GM23338 (cell line): ENCODE results near the gene ETV6. TPM values are rescaled to one million over a fixed set of nuclear protein-coding genes. Genes with fewer than 3 reads are reported as not detected.
A peak's percentile ranks its signal among the peaks of the same experiment; 100 is the strongest.

Experiments
- ATAC-seq: fragments of 200-7000 bp; cut with Tn5 transposase; 3 replicates; pipeline ENCODE4 v1.9.1; 2020
- DNase-seq: peaks from one replicate; pipeline ENCODE4 v3.0.0-alpha.2; 2015; ENCODE audit warnings: low spot score
- H2AFZ ChIP-seq: fragments of 200-600 bp; sonication (generic); 2 replicates; pipeline ENCODE4 v1.8.0; 2016; ENCODE audit warnings: antibody characterized with exemption, mild to moderate bottlenecking, moderate library complexity
- H3F3A ChIP-seq: fragments of 200-600 bp; sonication (generic); replicated peaks from 2 replicates; pipeline ENCODE4 v1.8.0; 2017; ENCODE audit warnings: antibody characterized with exemption, mixed run types, low read depth
- H3K27ac ChIP-seq: fragments of 200-600 bp; sonication (generic); 2 replicates; pipeline ENCODE4 v1.6.1; 2016; ENCODE audit warnings: low read depth
- H3K27me3 ChIP-seq: fragments of 200-600 bp; sonication (generic); 2 replicates; pipeline ENCODE4 v1.8.0; 2016; ENCODE audit warnings: mild to moderate bottlenecking, mixed run types, moderate library complexity; ENCODE audit not compliant: insufficient read depth
- H3K36me3 ChIP-seq: fragments of 200-600 bp; sonication (generic); 2 replicates; pipeline ENCODE4 v1.8.0; 2016; ENCODE audit warnings: mild to moderate bottlenecking; ENCODE audit not compliant: insufficient read depth
- H3K4me1 ChIP-seq: fragments of 200-600 bp; sonication (generic); 2 replicates; pipeline ENCODE4 v1.8.0; 2016; ENCODE audit warnings: mild to moderate bottlenecking, moderate library complexity; ENCODE audit not compliant: insufficient read depth
- H3K4me2 ChIP-seq: fragments of 200-600 bp; sonication (generic); 2 replicates; pipeline ENCODE4 v1.7.1; 2017; ENCODE audit warnings: mixed run types
- H3K4me3 ChIP-seq: fragments of 200-600 bp; sonication (generic); 2 replicates; pipeline ENCODE4 v1.6.1; 2016; ENCODE audit warnings: mixed run types
- H3K79me2 ChIP-seq: fragments of 200-600 bp; sonication (generic); replicated peaks from 2 replicates; pipeline ENCODE4 v1.8.0; 2017; ENCODE audit warnings: mild to moderate bottlenecking; ENCODE audit not compliant: insufficient read depth
- H3K9me2 ChIP-seq: fragments of 200-600 bp; sonication (generic); 2 replicates; pipeline ENCODE4 v1.8.0; 2017; ENCODE audit not compliant: insufficient read depth
- H4K20me1 ChIP-seq: fragments of 200-600 bp; sonication (generic); replicated peaks from 2 replicates; pipeline ENCODE4 v1.8.0; 2017; ENCODE audit warnings: mild to moderate bottlenecking; ENCODE audit not compliant: insufficient read depth
- H3K27ac Mint-ChIP-seq: 2 replicates; pipeline ENCODE4 v1.8.0; 2020; ENCODE audit warnings: inconsistent platforms, mild to moderate bottlenecking, moderate library complexity, mixed read lengths
- H3K27me3 Mint-ChIP-seq: 3 replicates; pipeline ENCODE4 v1.8.0; 2022; ENCODE audit warnings: low read depth, mild to moderate bottlenecking, moderate library complexity, mixed read lengths, inconsistent platforms; ENCODE audit not compliant: insufficient read depth, poor library complexity
- H3K36me3 Mint-ChIP-seq: 3 replicates; pipeline ENCODE4 v1.8.0; 2021; ENCODE audit warnings: low read depth, mild to moderate bottlenecking, inconsistent platforms, moderate library complexity, mixed read lengths
- H3K4me1 Mint-ChIP-seq: 3 replicates; pipeline ENCODE4 v1.8.0; 2020; ENCODE audit warnings: mild to moderate bottlenecking, inconsistent platforms, mixed read lengths
- H3K4me3 Mint-ChIP-seq: 3 replicates; pipeline ENCODE4 v1.8.0; 2021; ENCODE audit warnings: moderate library complexity, mild to moderate bottlenecking, inconsistent platforms, mixed read lengths
- H3K9me3 Mint-ChIP-seq: 3 replicates; pipeline ENCODE4 v1.8.0; 2020; ENCODE audit warnings: moderate library complexity, mild to moderate bottlenecking, inconsistent platforms, mixed read lengths
- CREB1 ChIP-seq: fragments of 250-450 bp; sonication (Bioruptor Pico); IDR thresholded peaks from 2 replicates; pipeline ENCODE4 v1.5.0; 2020; ENCODE audit warnings: low read depth, mild to moderate bottlenecking, moderate library complexity
- EZH2 ChIP-seq: fragments of 200-600 bp; sonication (generic); IDR thresholded peaks from one replicate; pipeline ENCODE4 v1.8.0; 2017; ENCODE audit warnings: antibody characterized with exemption, mild to moderate bottlenecking, low read depth; ENCODE audit not compliant: unreplicated experiment
- EZH2phosphoT487 ChIP-seq: fragments of 200-600 bp; sonication (generic); IDR thresholded peaks from one replicate; pipeline ENCODE4 v1.8.1; 2018; ENCODE audit warnings: antibody characterized with exemption; ENCODE audit not compliant: unreplicated experiment
- JUNB ChIP-seq: IDR thresholded peaks from one replicate; pipeline ENCODE4 v1.6.1; 2016; ENCODE audit warnings: antibody characterized with exemption; ENCODE audit not compliant: unreplicated experiment
- NANOG ChIP-seq: IDR thresholded peaks from 2 replicates; pipeline ENCODE4 v1.6.1; 2016; ENCODE audit warnings: antibody characterized with exemption, borderline replicate concordance
- POLR2AphosphoS5 ChIP-seq: IDR thresholded peaks from 2 replicates; pipeline ENCODE4 v1.6.1; 2016; ENCODE audit warnings: antibody characterized with exemption, low read depth
- STAT1 ChIP-seq: IDR thresholded peaks from one replicate; pipeline ENCODE4 v1.6.1; 2016; ENCODE audit warnings: antibody characterized with exemption; ENCODE audit not compliant: unreplicated experiment
- ZNF114 ChIP-seq: fragments of 250-450 bp; sonication (Bioruptor Pico); IDR thresholded peaks from 2 replicates; pipeline ENCODE4 v1.5.0; 2020; ENCODE audit warnings: mild to moderate bottlenecking, moderate library complexity
- ZNF331 ChIP-seq: fragments of 250-450 bp; sonication (Bioruptor Pico); IDR thresholded peaks from 2 replicates; pipeline ENCODE4 v1.5.0; 2020; ENCODE audit warnings: low read depth, mild to moderate bottlenecking, moderate library complexity
- polyA plus RNA-seq: library from polyadenylated mRNA; unstranded; fragments of >200 nt; fragmentation: Nextera tagmentation; extraction: Ambion mirVana; gene quantifications from 2 replicates; pipeline ENCODE4 v1.2.1, GENCODE V29; 2016
- total RNA-seq: library from RNA; depleted of rRNA; stranded (reverse); fragments of >200 nt; shearing (Covaris generic); gene quantifications from 2 replicates; pipeline ENCODE4 v1.2.3, GENCODE V29; 2014
- TF ChIP-seq, protein P1 (sequence below), 2 experiments: fragments of 200-600 bp in 1 of 2; sonication (generic) in 1 of 2; conservative IDR thresholded peaks; 2 replicates each; pipeline versions ENCODE4 v1.5.1 to v1.6.1; 2016 to 2017; ENCODE audit warnings: antibody characterized with exemption in 2 of 2, low read depth in 2 of 2, mild to moderate bottlenecking in 2 of 2, moderate library complexity in 1 of 2
- TF ChIP-seq, protein P2 (sequence below): fragments of 250-450 bp; sonication (Bioruptor Pico); IDR thresholded peaks from 2 replicates; pipeline ENCODE4 v1.5.0; 2020; ENCODE audit warnings: mild to moderate bottlenecking, moderate library complexity
- TF ChIP-seq, protein P3 (sequence below): IDR thresholded peaks from 2 replicates; pipeline ENCODE4 v1.6.1; 2016; ENCODE audit warnings: antibody characterized with exemption
- TF ChIP-seq, protein P4 (sequence below): IDR thresholded peaks from one replicate; pipeline ENCODE4 v1.6.1; 2018; ENCODE audit warnings: antibody characterized with exemption; ENCODE audit not compliant: unreplicated experiment

ETV6 gene
- total and polyA plus RNA-seq, 2 experiments from 2014 or later, result 7.5 to 15.1 TPM

DNA sequence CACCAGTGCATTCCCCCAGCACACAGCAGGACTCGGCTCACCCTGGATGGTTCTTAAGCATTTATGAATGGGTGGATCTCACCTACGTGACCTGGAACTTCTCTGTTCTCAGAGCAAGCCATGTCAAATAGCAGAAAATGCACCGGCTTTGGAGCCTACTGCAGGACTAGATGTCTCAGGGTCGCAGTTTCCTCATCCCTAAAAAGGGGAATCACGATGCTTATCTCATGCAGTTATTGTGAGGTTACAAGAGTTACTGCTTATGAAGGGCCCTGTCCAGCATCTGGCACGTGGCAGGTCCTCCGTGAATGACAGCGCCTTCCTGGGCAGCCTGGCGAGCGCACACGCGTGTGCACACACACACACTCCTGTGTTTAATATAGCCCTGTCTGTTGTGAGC, 128.5 kb downstream of the ETV6 start:
- Histone ChIP-seq H3K4me1 (peaks cover 3% of the 10 kb centered on the region), H3K4me2 (no peak overlapping the region), H3K36me3 (no peaks in the 10 kb centered on the region), H3K9me2 (0 out of 2 replicates have a peak, but pooled peaks cover 6% of the 10 kb centered on the region), H3F3A (no peaks in the 10 kb centered on the region), H3K79me2 (peaks cover 3% of the 10 kb centered on the region; the same call in 1 of the 2 replicates), H3K27ac (peak overlapping the region; percentile 56; the same call in 1 of the 2 replicates), H3K4me3 (no peak overlapping the region), H4K20me1 (no peaks in the 10 kb centered on the region), H3K27me3 (no peaks in the 10 kb centered on the region), H2AFZ (no peak overlapping the region)
- TF ChIP-seq ZNF331, result no peak
- TF ChIP-seq POLR2AphosphoS5, result no peak
- TF ChIP-seq, protein P1, sequence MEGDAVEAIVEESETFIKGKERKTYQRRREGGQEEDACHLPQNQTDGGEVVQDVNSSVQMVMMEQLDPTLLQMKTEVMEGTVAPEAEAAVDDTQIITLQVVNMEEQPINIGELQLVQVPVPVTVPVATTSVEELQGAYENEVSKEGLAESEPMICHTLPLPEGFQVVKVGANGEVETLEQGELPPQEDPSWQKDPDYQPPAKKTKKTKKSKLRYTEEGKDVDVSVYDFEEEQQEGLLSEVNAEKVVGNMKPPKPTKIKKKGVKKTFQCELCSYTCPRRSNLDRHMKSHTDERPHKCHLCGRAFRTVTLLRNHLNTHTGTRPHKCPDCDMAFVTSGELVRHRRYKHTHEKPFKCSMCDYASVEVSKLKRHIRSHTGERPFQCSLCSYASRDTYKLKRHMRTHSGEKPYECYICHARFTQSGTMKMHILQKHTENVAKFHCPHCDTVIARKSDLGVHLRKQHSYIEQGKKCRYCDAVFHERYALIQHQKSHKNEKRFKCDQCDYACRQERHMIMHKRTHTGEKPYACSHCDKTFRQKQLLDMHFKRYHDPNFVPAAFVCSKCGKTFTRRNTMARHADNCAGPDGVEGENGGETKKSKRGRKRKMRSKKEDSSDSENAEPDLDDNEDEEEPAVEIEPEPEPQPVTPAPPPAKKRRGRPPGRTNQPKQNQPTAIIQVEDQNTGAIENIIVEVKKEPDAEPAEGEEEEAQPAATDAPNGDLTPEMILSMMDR (conservative IDR thresholded peaks at IDR 0.05; ENCODE audit: low read depth in 2 of 2), result no peak
- no peak for TF ChIP-seq ZNF114 (CRISPR knock-in tag)
- no peak for TF ChIP-seq NANOG
- TF ChIP-seq, protein P2, sequence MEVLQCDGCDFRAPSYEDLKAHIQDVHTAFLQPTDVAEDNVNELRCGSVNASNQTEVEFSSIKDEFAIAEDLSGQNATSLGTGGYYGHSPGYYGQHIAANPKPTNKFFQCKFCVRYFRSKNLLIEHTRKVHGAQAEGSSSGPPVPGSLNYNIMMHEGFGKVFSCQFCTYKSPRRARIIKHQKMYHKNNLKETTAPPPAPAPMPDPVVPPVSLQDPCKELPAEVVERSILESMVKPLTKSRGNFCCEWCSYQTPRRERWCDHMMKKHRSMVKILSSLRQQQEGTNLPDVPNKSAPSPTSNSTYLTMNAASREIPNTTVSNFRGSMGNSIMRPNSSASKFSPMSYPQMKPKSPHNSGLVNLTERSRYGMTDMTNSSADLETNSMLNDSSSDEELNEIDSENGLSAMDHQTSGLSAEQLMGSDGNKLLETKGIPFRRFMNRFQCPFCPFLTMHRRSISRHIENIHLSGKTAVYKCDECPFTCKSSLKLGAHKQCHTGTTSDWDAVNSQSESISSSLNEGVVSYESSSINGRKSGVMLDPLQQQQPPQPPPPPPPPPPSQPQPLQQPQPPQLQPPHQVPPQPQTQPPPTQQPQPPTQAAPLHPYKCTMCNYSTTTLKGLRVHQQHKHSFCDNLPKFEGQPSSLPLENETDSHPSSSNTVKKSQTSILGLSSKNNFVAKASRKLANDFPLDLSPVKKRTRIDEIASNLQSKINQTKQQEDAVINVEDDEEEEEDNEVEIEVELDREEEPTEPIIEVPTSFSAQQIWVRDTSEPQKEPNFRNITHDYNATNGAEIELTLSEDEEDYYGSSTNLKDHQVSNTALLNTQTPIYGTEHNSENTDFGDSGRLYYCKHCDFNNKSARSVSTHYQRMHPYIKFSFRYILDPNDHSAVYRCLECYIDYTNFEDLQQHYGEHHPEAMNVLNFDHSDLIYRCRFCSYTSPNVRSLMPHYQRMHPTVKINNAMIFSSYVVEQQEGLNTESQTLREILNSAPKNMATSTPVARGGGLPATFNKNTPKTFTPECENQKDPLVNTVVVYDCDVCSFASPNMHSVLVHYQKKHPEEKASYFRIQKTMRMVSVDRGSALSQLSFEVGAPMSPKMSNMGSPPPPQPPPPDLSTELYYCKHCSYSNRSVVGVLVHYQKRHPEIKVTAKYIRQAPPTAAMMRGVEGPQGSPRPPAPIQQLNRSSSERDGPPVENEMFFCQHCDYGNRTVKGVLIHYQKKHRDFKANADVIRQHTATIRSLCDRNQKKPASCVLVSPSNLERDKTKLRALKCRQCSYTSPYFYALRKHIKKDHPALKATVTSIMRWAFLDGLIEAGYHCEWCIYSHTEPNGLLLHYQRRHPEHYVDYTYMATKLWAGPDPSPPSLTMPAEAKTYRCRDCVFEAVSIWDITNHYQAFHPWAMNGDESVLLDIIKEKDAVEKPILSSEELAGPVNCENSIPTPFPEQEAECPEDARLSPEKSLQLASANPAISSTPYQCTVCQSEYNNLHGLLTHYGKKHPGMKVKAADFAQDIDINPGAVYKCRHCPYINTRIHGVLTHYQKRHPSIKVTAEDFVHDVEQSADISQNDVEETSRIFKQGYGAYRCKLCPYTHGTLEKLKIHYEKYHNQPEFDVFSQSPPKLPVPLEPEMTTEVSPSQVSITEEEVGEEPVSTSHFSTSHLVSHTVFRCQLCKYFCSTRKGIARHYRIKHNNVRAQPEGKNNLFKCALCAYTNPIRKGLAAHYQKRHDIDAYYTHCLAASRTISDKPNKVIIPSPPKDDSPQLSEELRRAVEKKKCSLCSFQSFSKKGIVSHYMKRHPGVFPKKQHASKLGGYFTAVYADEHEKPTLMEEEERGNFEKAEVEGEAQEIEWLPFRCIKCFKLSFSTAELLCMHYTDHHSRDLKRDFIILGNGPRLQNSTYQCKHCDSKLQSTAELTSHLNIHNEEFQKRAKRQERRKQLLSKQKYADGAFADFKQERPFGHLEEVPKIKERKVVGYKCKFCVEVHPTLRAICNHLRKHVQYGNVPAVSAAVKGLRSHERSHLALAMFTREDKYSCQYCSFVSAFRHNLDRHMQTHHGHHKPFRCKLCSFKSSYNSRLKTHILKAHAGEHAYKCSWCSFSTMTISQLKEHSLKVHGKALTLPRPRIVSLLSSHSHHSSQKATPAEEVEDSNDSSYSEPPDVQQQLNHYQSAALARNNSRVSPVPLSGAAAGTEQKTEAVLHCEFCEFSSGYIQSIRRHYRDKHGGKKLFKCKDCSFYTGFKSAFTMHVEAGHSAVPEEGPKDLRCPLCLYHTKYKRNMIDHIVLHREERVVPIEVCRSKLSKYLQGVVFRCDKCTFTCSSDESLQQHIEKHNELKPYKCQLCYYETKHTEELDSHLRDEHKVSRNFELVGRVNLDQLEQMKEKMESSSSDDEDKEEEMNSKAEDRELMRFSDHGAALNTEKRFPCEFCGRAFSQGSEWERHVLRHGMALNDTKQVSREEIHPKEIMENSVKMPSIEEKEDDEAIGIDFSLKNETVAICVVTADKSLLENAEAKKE (CRISPR knock-in tag), result no peak
- TF ChIP-seq STAT1, result no peak
- TF ChIP-seq, protein P3, sequence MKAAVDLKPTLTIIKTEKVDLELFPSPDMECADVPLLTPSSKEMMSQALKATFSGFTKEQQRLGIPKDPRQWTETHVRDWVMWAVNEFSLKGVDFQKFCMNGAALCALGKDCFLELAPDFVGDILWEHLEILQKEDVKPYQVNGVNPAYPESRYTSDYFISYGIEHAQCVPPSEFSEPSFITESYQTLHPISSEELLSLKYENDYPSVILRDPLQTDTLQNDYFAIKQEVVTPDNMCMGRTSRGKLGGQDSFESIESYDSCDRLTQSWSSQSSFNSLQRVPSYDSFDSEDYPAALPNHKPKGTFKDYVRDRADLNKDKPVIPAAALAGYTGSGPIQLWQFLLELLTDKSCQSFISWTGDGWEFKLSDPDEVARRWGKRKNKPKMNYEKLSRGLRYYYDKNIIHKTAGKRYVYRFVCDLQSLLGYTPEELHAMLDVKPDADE, result no peak
- TF ChIP-seq, protein P4, sequence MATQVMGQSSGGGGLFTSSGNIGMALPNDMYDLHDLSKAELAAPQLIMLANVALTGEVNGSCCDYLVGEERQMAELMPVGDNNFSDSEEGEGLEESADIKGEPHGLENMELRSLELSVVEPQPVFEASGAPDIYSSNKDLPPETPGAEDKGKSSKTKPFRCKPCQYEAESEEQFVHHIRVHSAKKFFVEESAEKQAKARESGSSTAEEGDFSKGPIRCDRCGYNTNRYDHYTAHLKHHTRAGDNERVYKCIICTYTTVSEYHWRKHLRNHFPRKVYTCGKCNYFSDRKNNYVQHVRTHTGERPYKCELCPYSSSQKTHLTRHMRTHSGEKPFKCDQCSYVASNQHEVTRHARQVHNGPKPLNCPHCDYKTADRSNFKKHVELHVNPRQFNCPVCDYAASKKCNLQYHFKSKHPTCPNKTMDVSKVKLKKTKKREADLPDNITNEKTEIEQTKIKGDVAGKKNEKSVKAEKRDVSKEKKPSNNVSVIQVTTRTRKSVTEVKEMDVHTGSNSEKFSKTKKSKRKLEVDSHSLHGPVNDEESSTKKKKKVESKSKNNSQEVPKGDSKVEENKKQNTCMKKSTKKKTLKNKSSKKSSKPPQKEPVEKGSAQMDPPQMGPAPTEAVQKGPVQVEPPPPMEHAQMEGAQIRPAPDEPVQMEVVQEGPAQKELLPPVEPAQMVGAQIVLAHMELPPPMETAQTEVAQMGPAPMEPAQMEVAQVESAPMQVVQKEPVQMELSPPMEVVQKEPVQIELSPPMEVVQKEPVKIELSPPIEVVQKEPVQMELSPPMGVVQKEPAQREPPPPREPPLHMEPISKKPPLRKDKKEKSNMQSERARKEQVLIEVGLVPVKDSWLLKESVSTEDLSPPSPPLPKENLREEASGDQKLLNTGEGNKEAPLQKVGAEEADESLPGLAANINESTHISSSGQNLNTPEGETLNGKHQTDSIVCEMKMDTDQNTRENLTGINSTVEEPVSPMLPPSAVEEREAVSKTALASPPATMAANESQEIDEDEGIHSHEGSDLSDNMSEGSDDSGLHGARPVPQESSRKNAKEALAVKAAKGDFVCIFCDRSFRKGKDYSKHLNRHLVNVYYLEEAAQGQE, result no peak
- TF ChIP-seq CREB1 (CRISPR knock-in tag), result no peak
- TF ChIP-seq JUNB, result no peak
- no peak for TF ChIP-seq EZH2phosphoT487
- no peak for TF ChIP-seq EZH2
- Mint-ChIP-seq H3K4me1 (peaks cover 29% of the 10 kb centered on the region), H3K36me3 (no peaks in the 10 kb centered on the region), H3K4me3 (no peak overlapping the region), H3K27me3 (no peaks in the 10 kb centered on the region), H3K27ac (no peak overlapping the region; the same call in 1 of the 2 replicates), H3K9me3 (no peaks in the 10 kb centered on the region)
- ATAC-seq, result no peak
- DNase-seq, result no peak
